GM18499 (cell line): Measurements from ENCODE around the gene PPFIBP2.

Experiments used
- ATAC-seq: cut with Tn5 transposase; IDR thresholded peaks from one replicate; pipeline ENCODE4 v1.9.1; 2021; ENCODE audit warnings: moderate number of reproducible peaks; ENCODE audit not compliant: insufficient read depth, unreplicated experiment

PPFIBP2 gene

GRCh38 chr11:7617032-7617431 is 103.2 kb downstream of the PPFIBP2 start:
- no peak for ATAC-seq

- ATAC-seq, result no peak
These were observed 105.5 kb downstream of the PPFIBP2 start for GRCh38 chr11:7619322-7619721.

- ATAC-seq, result no peak
These were observed 107.3 kb downstream of the PPFIBP2 start for GRCh38 chr11:7621090-7621489.

- ATAC-seq, result no peak
These were observed 107.8 kb downstream of the PPFIBP2 start for GRCh38 chr11:7621554-7621953.

- no peak for ATAC-seq
These were observed 108.9 kb downstream of the PPFIBP2 start for GRCh38 chr11:7622721-7623120.

- no peak for ATAC-seq
These were observed 114.9 kb downstream of the PPFIBP2 start for GRCh38 chr11:7628660-7629059.

- no peak for ATAC-seq
These were observed 116.2 kb downstream of the PPFIBP2 start for GRCh38 chr11:7630002-7630401.

GRCh38 chr11:7632211-7632610 is 118.4 kb downstream of the PPFIBP2 start:
- no peak for ATAC-seq

- ATAC-seq, result no peak
These were observed 121.3 kb downstream of the PPFIBP2 start for GRCh38 chr11:7635137-7635536.

GRCh38 chr11:7635708-7636107 is 121.9 kb downstream of the PPFIBP2 start:
- no peak for ATAC-seq

- no peak for ATAC-seq
These were observed 122.6 kb downstream of the PPFIBP2 start for GRCh38 chr11:7636350-7636749.

- ATAC-seq, result no peak
These were observed 123.8 kb downstream of the PPFIBP2 start for GRCh38 chr11:7637447-7638157.

- ATAC-seq, result no peak
These were observed 125.2 kb downstream of the PPFIBP2 start for GRCh38 chr11:7638710-7639642.

- no peak for ATAC-seq
These were observed 125.8 kb downstream of the PPFIBP2 start for GRCh38 chr11:7639643-7640025.

- no peak for ATAC-seq
These were observed 127.0 kb downstream of the PPFIBP2 start for GRCh38 chr11:7640816-7641215.

GRCh38 chr11:7642747-7643146 is 128.9 kb downstream of the PPFIBP2 start:
- no peak for ATAC-seq

- ATAC-seq, result no peak
These were observed 129.5 kb downstream of the PPFIBP2 start for GRCh38 chr11:7643314-7643713.

GRCh38 chr11:7645206-7645605 is 131.4 kb downstream of the PPFIBP2 start:
- no peak for ATAC-seq

- no peak for ATAC-seq
These were observed 133.1 kb downstream of the PPFIBP2 start for GRCh38 chr11:7646866-7647265.

GRCh38 chr11:7648264-7648663 is 134.5 kb downstream of the PPFIBP2 start:
- ATAC-seq, result no peak

- no peak for ATAC-seq
These were observed 137.3 kb downstream of the PPFIBP2 start for GRCh38 chr11:7651140-7651551.
